ENCODE data around the gene PRRC2C. TPM values are rescaled to one million over a fixed set of nuclear protein-coding genes. Genes with fewer than 3 reads are reported as not detected.
"Not testable (repeated sequence)": the region's sequence is repeated elsewhere in the genome, so short reads cannot be mapped to it uniquely, and the experiment has no call there.

PRRC2C gene
- total RNA-seq, 1 experiment from 2014 or later: 296 TPM

DNA sequence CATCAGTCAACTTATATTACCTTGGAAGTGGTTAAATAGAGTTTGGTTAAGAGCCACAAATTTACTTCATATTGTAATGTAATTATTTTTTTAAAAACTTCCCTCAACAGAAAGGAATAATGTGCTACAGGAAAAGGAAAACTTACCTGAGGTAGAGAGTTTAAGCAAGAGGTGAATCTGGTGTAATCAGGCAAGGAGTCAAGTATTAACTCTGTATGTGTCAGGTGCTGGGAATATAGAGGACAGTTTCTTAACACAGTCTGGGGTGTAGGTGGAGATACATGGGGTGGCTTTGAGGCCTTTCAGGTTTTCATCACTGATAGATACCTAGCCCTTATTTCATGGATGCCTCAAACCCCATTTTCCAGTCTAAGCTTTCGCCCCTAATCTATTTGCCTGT lies 110.8 kb downstream of the PRRC2C start:
- Mint-ChIP-seq H3K4me1 (ENCODE audit: insufficient read depth, unreplicated experiment) (peaks cover 6% of the 10 kb centered on the region), H3K27ac (ENCODE audit: low read depth, unreplicated experiment) (no peak overlapping the region), H3K9me3 (ENCODE audit: unreplicated experiment) (no peaks in the 10 kb centered on the region), H3K4me3 (ENCODE audit: unreplicated experiment) (no peak overlapping the region), H3K27me3 (ENCODE audit: insufficient read depth, unreplicated experiment) (no peaks in the 10 kb centered on the region), H3K36me3 (ENCODE audit: insufficient read depth, unreplicated experiment) (peaks cover 51% of the 10 kb centered on the region)
- intact Hi-C loops (cut with micrococcal nuclease): no loop called here
- BruUV-seq (replicated peaks): no TSS peak
- ChIA-PET CTCF (interaction anchor here (0.6 to 1.2 kb wide), 3 partner anchors 11 to 405 kb away, joined by 3 to 5 read pairs (median 4); no protein-coding TSS in a partner anchor), POLR2A (interaction anchor here (0.8 to 1.3 kb wide), 2 partner anchors 120 to 139 kb away, joined by 3 read pairs; no protein-coding TSS in a partner anchor)
- DNase-seq (ENCODE audit: unreplicated experiment): no peak
- TF ChIP-seq, protein P1, sequence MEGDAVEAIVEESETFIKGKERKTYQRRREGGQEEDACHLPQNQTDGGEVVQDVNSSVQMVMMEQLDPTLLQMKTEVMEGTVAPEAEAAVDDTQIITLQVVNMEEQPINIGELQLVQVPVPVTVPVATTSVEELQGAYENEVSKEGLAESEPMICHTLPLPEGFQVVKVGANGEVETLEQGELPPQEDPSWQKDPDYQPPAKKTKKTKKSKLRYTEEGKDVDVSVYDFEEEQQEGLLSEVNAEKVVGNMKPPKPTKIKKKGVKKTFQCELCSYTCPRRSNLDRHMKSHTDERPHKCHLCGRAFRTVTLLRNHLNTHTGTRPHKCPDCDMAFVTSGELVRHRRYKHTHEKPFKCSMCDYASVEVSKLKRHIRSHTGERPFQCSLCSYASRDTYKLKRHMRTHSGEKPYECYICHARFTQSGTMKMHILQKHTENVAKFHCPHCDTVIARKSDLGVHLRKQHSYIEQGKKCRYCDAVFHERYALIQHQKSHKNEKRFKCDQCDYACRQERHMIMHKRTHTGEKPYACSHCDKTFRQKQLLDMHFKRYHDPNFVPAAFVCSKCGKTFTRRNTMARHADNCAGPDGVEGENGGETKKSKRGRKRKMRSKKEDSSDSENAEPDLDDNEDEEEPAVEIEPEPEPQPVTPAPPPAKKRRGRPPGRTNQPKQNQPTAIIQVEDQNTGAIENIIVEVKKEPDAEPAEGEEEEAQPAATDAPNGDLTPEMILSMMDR (IDR thresholded peaks at IDR 0.05; ENCODE audit: unreplicated experiment): no peak

- H3K36me3 Mint-ChIP-seq (ENCODE audit: insufficient read depth, unreplicated experiment): peaks cover 45% of the 10 kb centered on the region
- no peak overlapping the region for H3K27ac Mint-ChIP-seq (ENCODE audit: low read depth, unreplicated experiment)
- peaks cover 6% of the 10 kb centered on the region for H3K4me1 Mint-ChIP-seq (ENCODE audit: insufficient read depth, unreplicated experiment)
- H3K9me3 Mint-ChIP-seq (ENCODE audit: unreplicated experiment): no peaks in the 10 kb centered on the region
- no TSS peak for BruUV-seq (replicated peaks)
- intact Hi-C loops (cut with micrococcal nuclease): no loop called here
- no peak for DNase-seq (ENCODE audit: unreplicated experiment)
- TF ChIP-seq, protein P1 (IDR thresholded peaks at IDR 0.05; ENCODE audit: unreplicated experiment): no peak
- POLR2A ChIA-PET: no interaction called here
- CTCF ChIA-PET: interaction anchor here (0.6 to 1.2 kb wide), 5 partner anchors 13 to 1706 kb away, joined by 3 to 5 read pairs (median 4); no protein-coding TSS in a partner anchor
- H3K4me3 Mint-ChIP-seq (ENCODE audit: unreplicated experiment): no peak overlapping the region
- no peaks in the 10 kb centered on the region for H3K27me3 Mint-ChIP-seq (ENCODE audit: insufficient read depth, unreplicated experiment)
These were observed 111.4 kb downstream of the PRRC2C start for GRCh38 chr1:171596705-171597104.

- intact Hi-C loops (cut with micrococcal nuclease): no loop called here
- Mint-ChIP-seq H3K27ac (ENCODE audit: low read depth, unreplicated experiment) (no peak overlapping the region), H3K27me3 (ENCODE audit: insufficient read depth, unreplicated experiment) (no peaks in the 10 kb centered on the region), H3K4me3 (ENCODE audit: unreplicated experiment) (no peak overlapping the region), H3K36me3 (ENCODE audit: insufficient read depth, unreplicated experiment) (peaks cover 40% of the 10 kb centered on the region), H3K9me3 (ENCODE audit: unreplicated experiment) (no peaks in the 10 kb centered on the region), H3K4me1 (ENCODE audit: insufficient read depth, unreplicated experiment) (peaks cover 6% of the 10 kb centered on the region)
- TF ChIP-seq, protein P1 (IDR thresholded peaks at IDR 0.05; ENCODE audit: unreplicated experiment): no peak
- POLR2A ChIA-PET: no interaction called here
- CTCF ChIA-PET: interaction anchor here (0.6 to 1.2 kb wide), 6 partner anchors 14 to 1706 kb away, joined by 3 to 5 read pairs (median 4); no protein-coding TSS in a partner anchor
- no peak for DNase-seq (ENCODE audit: unreplicated experiment)
- no TSS peak for BruUV-seq (replicated peaks)
These were observed 111.9 kb downstream of the PRRC2C start for GRCh38 chr1:171597203-171597602.

GRCh38 chr1:171600310-171600709 lies 115.0 kb downstream of the PRRC2C start:
- H3K36me3 Mint-ChIP-seq (ENCODE audit: insufficient read depth, unreplicated experiment); H3K27me3 Mint-ChIP-seq (ENCODE audit: insufficient read depth, unreplicated experiment); DNase-seq (ENCODE audit: unreplicated experiment); H3K27ac Mint-ChIP-seq (ENCODE audit: low read depth, unreplicated experiment); intact Hi-C loops (cut with micrococcal nuclease); CTCF ChIA-PET; H3K4me3 Mint-ChIP-seq (ENCODE audit: unreplicated experiment); H3K9me3 Mint-ChIP-seq (ENCODE audit: unreplicated experiment); H3K4me1 Mint-ChIP-seq (ENCODE audit: insufficient read depth, unreplicated experiment); BruUV-seq (replicated peaks); POLR2A ChIA-PET: not testable (repeated sequence)

DNA sequence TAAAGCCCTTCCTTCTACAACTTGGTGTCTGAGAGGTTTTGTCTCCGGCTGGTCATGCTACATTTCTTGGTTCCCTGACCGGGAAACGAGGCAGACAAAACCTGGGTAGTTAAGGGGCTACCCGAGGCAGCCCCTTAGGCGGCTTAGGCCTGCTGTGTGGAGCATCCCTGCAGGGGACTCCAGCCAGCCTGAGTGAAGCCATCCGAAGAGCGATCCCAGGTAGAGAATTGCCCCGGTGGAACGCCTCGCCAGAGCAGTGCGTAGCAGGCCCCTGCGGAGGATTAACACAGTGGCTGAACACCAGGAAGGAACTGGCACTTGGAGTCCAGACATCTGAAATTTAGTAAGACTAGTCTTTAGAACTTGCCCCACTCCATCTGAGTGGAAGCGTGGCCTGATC lies 115.5 kb downstream of the PRRC2C start:
- no peaks in the 10 kb centered on the region for H3K27me3 Mint-ChIP-seq (ENCODE audit: insufficient read depth, unreplicated experiment)
- ChIA-PET CTCF (no interaction called here), POLR2A (no interaction called here)
- peaks cover 7% of the 10 kb centered on the region for H3K36me3 Mint-ChIP-seq (ENCODE audit: insufficient read depth, unreplicated experiment)
- intact Hi-C loops (cut with micrococcal nuclease): no loop called here
- no peak overlapping the region for H3K4me3 Mint-ChIP-seq (ENCODE audit: unreplicated experiment)
- no peak for DNase-seq (ENCODE audit: unreplicated experiment)
- no peak overlapping the region for H3K27ac Mint-ChIP-seq (ENCODE audit: low read depth, unreplicated experiment)
- TF ChIP-seq, protein P1 (IDR thresholded peaks at IDR 0.05; ENCODE audit: unreplicated experiment): no peak
- H3K4me1 Mint-ChIP-seq (ENCODE audit: insufficient read depth, unreplicated experiment): no peaks in the 10 kb centered on the region
- no peaks in the 10 kb centered on the region for H3K9me3 Mint-ChIP-seq (ENCODE audit: unreplicated experiment)
- BruUV-seq (replicated peaks): no TSS peak

GRCh38 chr1:171603042-171603441 lies 117.7 kb downstream of the PRRC2C start:
- H3K27ac Mint-ChIP-seq (ENCODE audit: low read depth, unreplicated experiment); H3K4me1 Mint-ChIP-seq (ENCODE audit: insufficient read depth, unreplicated experiment); H3K4me3 Mint-ChIP-seq (ENCODE audit: unreplicated experiment); DNase-seq (ENCODE audit: unreplicated experiment); BruUV-seq (replicated peaks); H3K27me3 Mint-ChIP-seq (ENCODE audit: insufficient read depth, unreplicated experiment); POLR2A ChIA-PET; intact Hi-C loops (cut with micrococcal nuclease); H3K36me3 Mint-ChIP-seq (ENCODE audit: insufficient read depth, unreplicated experiment); H3K9me3 Mint-ChIP-seq (ENCODE audit: unreplicated experiment): not testable (repeated sequence)
- CTCF ChIA-PET: interaction anchor here (0.7 to 1.0 kb wide), 2 partner anchors 19 to 24 kb away, joined by 3 read pairs; partner anchors contain the start of gene MYOCOS
